GM20000 (cell line): ENCODE results near the gene HSF4.

Experiments used
- DNase-seq: peaks from one replicate; pipeline ENCODE4 v3.0.0; 2012; ENCODE audit warnings: low spot score
- CTCF ChIP-seq: IDR thresholded peaks from 2 replicates; pipeline ENCODE4 v1.5.1; 2012; ENCODE audit warnings: mild to moderate bottlenecking, control low read depth; ENCODE audit errors: extremely low read depth, missing control alignments

The HSF4 gene

GRCh38 chr16:67128417-67128816 lies 36.1 kb upstream of the HSF4 start:
- TF ChIP-seq CTCF = no peak
- DNase-seq = no peak

DNA sequence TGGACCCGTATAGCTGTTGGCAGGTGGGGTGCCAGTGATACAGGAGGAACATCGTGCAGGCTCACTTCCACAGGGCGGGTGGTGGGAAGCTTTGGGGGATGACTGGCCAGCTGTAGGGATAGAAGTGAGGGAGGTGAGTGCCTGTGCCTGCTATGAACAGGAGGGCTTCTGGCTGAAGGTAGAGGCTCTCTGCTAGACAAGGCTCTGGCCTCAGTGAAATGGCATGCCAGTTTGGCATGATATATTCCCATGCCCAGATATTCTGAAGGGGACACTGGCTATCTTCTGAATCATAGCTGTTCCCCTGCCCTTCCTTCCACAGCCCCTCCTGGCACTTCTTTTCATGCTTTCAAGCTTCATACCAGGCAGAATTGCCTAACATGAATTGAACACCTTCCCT lies 35.7 kb upstream of the HSF4 start:
- TF ChIP-seq CTCF = no peak
- DNase-seq = no peak

DNA sequence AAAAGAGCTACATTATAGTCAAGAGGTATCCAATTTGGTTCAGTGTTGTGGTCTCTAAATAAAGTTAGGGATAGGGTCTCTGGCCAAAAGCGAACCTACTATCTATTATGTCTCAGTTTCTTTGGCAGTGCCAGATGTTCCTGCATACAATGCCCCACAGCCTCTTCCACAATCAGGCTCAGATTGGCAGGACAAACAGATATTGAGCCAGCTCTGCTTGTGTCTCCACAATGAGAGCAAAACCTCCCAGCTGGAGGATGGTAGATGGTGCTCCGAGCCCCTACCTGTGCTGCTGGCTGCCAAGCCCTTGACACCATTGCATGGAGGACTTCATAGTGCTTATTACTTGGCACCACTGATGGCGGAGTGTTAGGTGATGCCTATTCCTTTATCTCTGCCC lies 35.1 kb upstream of the HSF4 start:
- no peak for TF ChIP-seq CTCF
- DNase-seq = no peak

DNA sequence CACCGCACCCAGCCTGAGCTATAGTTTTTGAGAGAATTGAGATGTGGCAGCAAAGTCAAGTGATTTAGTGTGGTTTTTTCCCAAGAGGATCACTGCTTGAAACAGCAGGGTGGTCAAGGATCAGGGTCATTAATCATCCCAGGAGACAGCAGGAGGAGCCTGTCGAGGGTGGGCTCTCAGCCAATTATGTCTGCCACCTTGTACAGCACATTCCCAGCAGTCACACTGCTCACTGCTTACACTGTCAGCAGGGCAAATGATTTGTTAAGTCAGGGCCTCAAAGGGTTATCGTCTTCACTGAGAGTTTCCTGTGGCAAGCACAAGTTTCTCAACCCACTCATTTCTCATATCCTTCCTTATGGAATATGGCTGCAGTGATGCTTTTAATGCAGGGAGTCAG lies 26.9 kb upstream of the HSF4 start:
- no peak for TF ChIP-seq CTCF
- DNase-seq = no peak

- DNase-seq = no peak
- TF ChIP-seq CTCF = no peak
These were observed 23.2 kb upstream of the HSF4 start for GRCh38 chr16:67141391-67141790.

DNA sequence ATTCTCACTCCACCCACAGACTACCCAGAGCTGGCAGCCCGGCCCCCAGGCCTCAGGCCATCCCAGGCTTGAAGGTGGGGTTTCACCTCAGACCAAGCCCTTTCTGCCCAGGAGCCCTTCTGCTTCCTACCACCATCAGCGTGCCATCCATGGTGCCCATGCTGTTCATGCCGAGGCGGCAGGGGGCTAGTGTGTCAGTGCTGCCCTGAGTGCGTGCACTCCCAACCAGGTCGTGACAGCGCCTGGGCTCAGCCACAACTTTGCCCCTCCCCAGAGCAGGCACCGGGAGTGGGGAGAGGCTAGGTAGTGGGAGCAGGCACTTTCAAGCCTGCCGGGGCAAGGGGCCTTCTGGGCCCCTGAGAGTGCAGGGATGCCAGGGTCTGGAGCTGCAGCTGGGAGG lies 22.2 kb upstream of the HSF4 start:
- TF ChIP-seq CTCF = no peak
- no peak for DNase-seq

DNA sequence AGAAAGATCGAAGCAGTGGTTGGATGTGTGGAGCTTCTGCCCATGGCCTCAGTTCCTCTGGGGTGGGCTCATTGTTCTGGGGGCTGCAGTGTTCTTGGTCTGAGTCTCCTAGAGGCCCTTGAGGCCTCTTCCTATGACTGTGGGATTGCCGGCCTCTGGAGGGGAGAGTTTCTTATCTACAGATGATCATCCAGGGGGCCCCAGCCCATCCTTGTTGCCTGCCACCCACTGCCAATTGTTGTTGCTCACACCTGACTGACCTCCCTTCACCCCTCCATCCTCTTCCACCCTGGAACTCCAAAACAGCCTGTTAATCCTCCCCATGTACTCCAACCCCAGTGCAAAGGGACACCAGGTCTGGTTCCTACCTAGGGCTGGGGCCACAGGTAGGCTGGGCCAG lies 19.6 kb upstream of the HSF4 start:
- DNase-seq = no peak
- no peak for TF ChIP-seq CTCF
